Testis (tissue), 2 donors: Measurements from ENCODE around the gene ABTB2.

Experiments used
- CTCF ChIP-seq, 3 experiments: fragments of 450-650 bp in 2 of 3; fragments of 200-600 bp in 1 of 3; sonication (generic) in 1 of 3; IDR thresholded peaks; one replicate each; pipeline ENCODE4 v1.5.1; 2016 to 2019; ENCODE audit warnings: antibody characterized with exemption in 3 of 3, mild to moderate bottlenecking in 2 of 3, moderate library complexity in 1 of 3
- POLR2A ChIP-seq: fragments of 450-650 bp; IDR thresholded peaks from one replicate; pipeline ENCODE4 v1.6.1; 2017; ENCODE audit warnings: antibody characterized with exemption, mild to moderate bottlenecking, moderate library complexity

- TF ChIP-seq CTCF (IDR thresholded peaks at IDR 0.05) (no peak), POLR2A (no peak)
Measured at GRCh38 chr11:34204396-34205279, 153.2 kb downstream of the ABTB2 start.
